AG04449 (cell line): ENCODE results near the gene MLYCD.

Experiments used
- CTCF ChIA-PET: fragments of 350-600 bp; formaldehyde crosslinking; extraction: SDS; loops from one replicate; lab custom pipeline; 2021; ENCODE audit warnings: antibody characterized with exemption; lab: Yijun Ruan, JAX
- POLR2A ChIA-PET: fragments of 400-600, 350-600 bp; formaldehyde crosslinking; extraction: SDS; loops from one replicate; lab custom pipeline; 2020; ENCODE audit warnings: antibody characterized with exemption, inconsistent platforms; lab: Yijun Ruan, JAX
- DNase-seq: peaks from one replicate; pipeline ENCODE4 v3.0.0-alpha.2; 2010; ENCODE audit warnings: low read depth, low spot score
- H3K4me3 ChIP-seq: 2 replicates; pipeline ENCODE4 v1.5.1; 2011; ENCODE audit warnings: low read depth, mild to moderate bottlenecking, control low read depth, low read length
- CTCF ChIP-seq: IDR thresholded peaks from one replicate; pipeline ENCODE4 v1.5.1; 2011; ENCODE audit warnings: mild to moderate bottlenecking, moderate library complexity, low read length, control low read depth, inconsistent platforms; ENCODE audit not compliant: insufficient read depth; ENCODE audit errors: missing control alignments

Gene MLYCD

DNA sequence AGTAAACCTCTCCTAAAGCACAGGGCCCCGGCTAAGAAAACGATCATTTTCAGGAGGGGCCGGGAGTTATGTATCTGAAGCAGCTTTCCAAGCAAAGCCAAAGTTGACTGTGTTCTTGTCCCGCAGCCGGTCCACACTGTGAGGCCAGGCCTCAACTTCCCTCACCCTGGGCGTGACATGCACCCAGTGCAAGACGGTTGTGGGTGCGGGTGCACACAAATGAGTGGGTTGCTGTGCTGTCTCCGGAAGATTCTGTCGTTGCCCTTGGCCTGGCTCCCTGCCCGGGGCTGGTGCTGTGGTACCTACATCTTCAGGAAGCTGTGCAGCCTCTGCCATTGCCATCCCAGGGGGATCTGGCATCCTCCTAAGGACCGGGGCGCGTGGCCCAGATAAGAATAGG is 16.6 kb downstream of the MLYCD start:
- ChIA-PET POLR2A (no interaction called here), CTCF (interaction anchor here (1.1 kb wide), 1 partner anchor 11 kb away, joined by 13 read pairs; no protein-coding TSS in a partner anchor)
- no peak for DNase-seq
- no peak overlapping the region for H3K4me3 ChIP-seq
- no peak for TF ChIP-seq CTCF

- no peak for TF ChIP-seq CTCF
- no peak overlapping the region for H3K4me3 ChIP-seq
- DNase-seq: no peak
- POLR2A ChIA-PET: no interaction called here
- CTCF ChIA-PET: no interaction called here
These were observed 18.5 kb downstream of the MLYCD start for GRCh38 chr16:83917152-83918120.

GRCh38 chr16:83920894-83921491 is 22.1 kb downstream of the MLYCD start:
- H3K4me3 ChIP-seq: no peak overlapping the region
- DNase-seq: no peak
- ChIA-PET POLR2A (no interaction called here), CTCF (interaction anchor here (15.1 kb wide), 1 partner anchor 146 kb away, joined by 175 read pairs; no protein-coding TSS in a partner anchor)
- no peak for TF ChIP-seq CTCF

GRCh38 chr16:83923581-83924365 is 24.9 kb downstream of the MLYCD start:
- no peak for DNase-seq
- no peak overlapping the region for H3K4me3 ChIP-seq
- ChIA-PET CTCF (interaction anchor here (1.2 to 15.1 kb wide), 6 partner anchors 10 to 143 kb away, joined by 3 to 175 read pairs (median 7); partner anchors contain the start of gene OSGIN1), POLR2A (no interaction called here)
- no peak for TF ChIP-seq CTCF

- CTCF ChIA-PET: interaction anchor here (1.2 to 15.1 kb wide), 7 partner anchors 9 to 142 kb away, joined by 4 to 175 read pairs (median 7); partner anchors contain the start of genes OSGIN1 and SLC38A8
- TF ChIP-seq CTCF: no peak
- POLR2A ChIA-PET: no interaction called here
- no peak overlapping the region for H3K4me3 ChIP-seq
- DNase-seq: no peak
These were observed 25.8 kb downstream of the MLYCD start for GRCh38 chr16:83924686-83925085.
